Epidermal melanocyte (primary cell): ENCODE results near the gene MEP1A.
"Not testable (repeated sequence)": the region's sequence is repeated elsewhere in the genome, so short reads cannot be mapped to it uniquely, and the experiment has no call there.

ENCODE experiments used
- DNase-seq: peaks from one replicate; pipeline ENCODE4 v3.0.0; 2011; ENCODE audit warnings: low spot score; ENCODE audit not compliant: insufficient read length

MEP1A gene

GRCh38 chr6:46834257-46834916, 41.2 kb downstream of the MEP1A start:
- DNase-seq = not testable (repeated sequence)

- DNase-seq = not testable (repeated sequence)
These were observed 41.8 kb downstream of the MEP1A start for GRCh38 chr6:46834991-46835390.

- DNase-seq = no peak
These were observed 44.8 kb downstream of the MEP1A start for GRCh38 chr6:46838033-46838432.

GRCh38 chr6:46842252-46842846, 49.2 kb downstream of the MEP1A start:
- DNase-seq = not testable (repeated sequence)

GRCh38 chr6:46845126-46845525, 51.9 kb downstream of the MEP1A start:
- no peak for DNase-seq

GRCh38 chr6:46848684-46849360, 55.6 kb downstream of the MEP1A start:
- DNase-seq = peak; percentile 42

- no peak for DNase-seq
These were observed 56.1 kb downstream of the MEP1A start for GRCh38 chr6:46849361-46849690.

GRCh38 chr6:46850792-46851191, 57.6 kb downstream of the MEP1A start:
- no peak for DNase-seq

- not testable (repeated sequence) for DNase-seq
These were observed 58.4 kb downstream of the MEP1A start for GRCh38 chr6:46851576-46851975.

- DNase-seq = not testable (repeated sequence)
These were observed 62.8 kb downstream of the MEP1A start for GRCh38 chr6:46855966-46856365.

- DNase-seq = no peak
These were observed 69.2 kb downstream of the MEP1A start for GRCh38 chr6:46862381-46862780.

- DNase-seq = no peak
These were observed 70.6 kb downstream of the MEP1A start for GRCh38 chr6:46863791-46864190.

GRCh38 chr6:46865221-46865620, 72.0 kb downstream of the MEP1A start:
- no peak for DNase-seq

GRCh38 chr6:46867411-46867810, 74.2 kb downstream of the MEP1A start:
- DNase-seq = no peak

GRCh38 chr6:46876126-46876525, 82.9 kb downstream of the MEP1A start:
- no peak for DNase-seq

- DNase-seq = no peak
These were observed 85.8 kb downstream of the MEP1A start for GRCh38 chr6:46879003-46879402.

GRCh38 chr6:46882645-46883044, 89.5 kb downstream of the MEP1A start:
- DNase-seq = no peak

GRCh38 chr6:46888031-46888430, 94.8 kb downstream of the MEP1A start:
- DNase-seq = no peak

GRCh38 chr6:46888578-46888977, 95.4 kb downstream of the MEP1A start:
- DNase-seq = no peak
